GM18499 (cell line): ENCODE measurements around the gene PHF12.
"Not testable (repeated sequence)": the region's sequence is repeated elsewhere in the genome, so short reads cannot be mapped to it uniquely, and the experiment has no call there.

Experiments
- ATAC-seq: cut with Tn5 transposase; IDR thresholded peaks from one replicate; pipeline ENCODE4 v1.9.1; 2021; ENCODE audit warnings: moderate number of reproducible peaks; ENCODE audit not compliant: insufficient read depth, unreplicated experiment

The PHF12 gene

GRCh38 chr17:28938552-28938951, 12.8 kb downstream of the PHF12 start:
- ATAC-seq: no peak

DNA sequence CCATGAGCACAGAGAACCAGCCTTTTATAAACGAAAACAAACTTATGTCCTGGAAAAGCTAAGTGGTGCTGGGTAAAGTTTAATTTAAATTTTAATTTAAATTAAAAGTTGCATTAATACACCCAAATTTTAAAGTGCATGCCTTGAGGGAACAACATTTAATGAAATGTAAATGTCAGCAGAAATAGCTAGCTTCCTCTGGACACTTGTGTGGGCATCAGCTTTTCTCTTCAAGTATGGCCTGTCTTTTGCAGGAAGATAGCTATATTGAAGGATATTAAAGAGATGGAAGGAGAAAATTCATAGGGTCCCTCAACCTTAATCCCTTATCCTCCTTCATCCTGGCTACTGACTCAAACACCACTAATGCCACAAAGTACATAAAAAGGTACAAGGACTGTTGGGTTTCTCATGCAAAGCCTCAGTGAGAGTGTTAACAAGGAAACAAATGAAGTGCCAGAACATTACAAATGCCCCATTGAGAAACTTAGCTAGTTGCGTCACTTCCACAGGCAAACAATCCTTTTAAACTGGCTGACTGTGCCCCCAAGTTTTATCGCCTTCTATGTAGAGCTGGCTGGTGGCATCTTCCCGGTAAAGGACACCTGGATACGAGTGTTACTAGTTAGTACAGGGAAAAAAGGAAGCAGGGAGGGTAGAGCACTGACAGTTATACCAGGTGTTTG, 14.1 kb downstream of the PHF12 start:
- ATAC-seq: no peak

DNA sequence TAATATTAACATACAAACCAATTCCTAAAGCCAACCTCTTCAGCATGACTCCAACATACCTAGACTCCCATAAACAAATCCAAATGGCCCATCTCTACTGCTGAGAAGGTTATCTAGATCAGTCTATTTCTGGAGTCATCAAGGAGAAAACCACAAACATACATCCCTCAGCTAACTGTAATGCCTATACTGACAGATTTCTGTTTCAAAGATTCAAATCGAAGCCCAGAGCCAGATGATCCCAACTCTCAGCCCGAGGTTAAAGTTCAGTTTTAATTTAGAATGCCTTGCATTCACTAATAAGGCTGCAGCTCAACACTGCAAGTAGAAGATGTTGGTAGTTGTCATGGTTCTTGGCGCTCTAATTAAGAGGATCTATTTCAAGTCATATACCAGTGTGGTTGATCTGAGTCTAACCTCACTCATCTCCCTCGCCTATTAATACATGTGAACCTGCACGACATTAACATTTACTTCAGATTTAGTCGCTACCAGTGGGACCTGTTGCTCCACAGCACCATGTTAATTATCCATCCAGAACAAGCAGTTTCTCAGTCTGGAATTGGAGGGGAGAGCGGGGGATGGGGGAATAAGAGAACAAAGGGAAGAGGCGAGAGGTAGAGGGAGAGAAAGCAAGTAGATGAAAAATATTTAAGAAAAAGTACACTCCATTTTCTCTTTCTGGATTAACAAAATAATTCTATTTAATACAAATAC, 15.4 kb downstream of the PHF12 start:
- ATAC-seq: no peak

DNA sequence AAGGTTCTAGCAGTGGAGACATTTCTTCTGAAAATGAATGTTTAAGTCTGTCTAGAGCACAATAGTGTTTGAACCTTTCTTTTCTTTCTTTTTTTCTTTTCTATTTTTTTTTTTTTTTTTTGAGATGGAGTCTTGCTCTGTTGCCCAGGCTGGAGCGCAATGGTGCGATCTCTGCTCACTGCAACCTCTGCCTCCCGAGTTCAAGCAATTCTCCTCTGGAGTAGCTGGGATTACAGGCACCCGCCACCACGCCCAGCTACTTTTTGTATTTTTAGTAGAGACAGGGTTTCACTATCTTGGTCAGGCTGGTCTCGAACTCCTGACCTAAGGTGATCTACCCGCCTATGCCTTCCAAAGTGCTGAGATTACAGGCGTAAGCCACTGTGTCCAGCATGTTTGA, 16.8 kb downstream of the PHF12 start:
- not testable (repeated sequence) for ATAC-seq

GRCh38 chr17:28929787-28930186, 21.5 kb downstream of the PHF12 start:
- ATAC-seq: no peak

- no peak for ATAC-seq
These were observed 23.3 kb downstream of the PHF12 start for GRCh38 chr17:28928061-28928460.

- ATAC-seq: no peak
These were observed 24.5 kb downstream of the PHF12 start for GRCh38 chr17:28926786-28927185.

DNA sequence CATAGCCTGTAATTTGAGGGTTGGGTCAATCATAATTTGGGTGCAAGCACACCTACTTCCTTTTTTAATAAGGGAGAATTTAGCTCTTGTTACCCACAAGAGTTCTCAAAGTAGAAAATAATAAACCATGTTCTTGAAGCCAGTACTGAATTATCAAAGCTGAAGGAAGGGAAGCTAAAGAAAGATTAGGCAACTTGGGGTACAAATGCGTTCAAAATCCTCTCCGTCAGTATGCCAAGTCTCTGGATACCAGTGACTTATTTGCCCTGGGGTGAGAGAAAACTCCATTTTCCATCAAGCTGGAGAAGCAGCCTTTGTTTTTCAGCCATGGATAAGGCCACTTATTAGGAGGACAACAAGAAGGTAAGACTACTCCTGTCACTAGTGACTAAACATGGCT, 25.0 kb downstream of the PHF12 start:
- ATAC-seq: no peak

GRCh38 chr17:28925912-28926365, 25.4 kb downstream of the PHF12 start:
- ATAC-seq: no peak

DNA sequence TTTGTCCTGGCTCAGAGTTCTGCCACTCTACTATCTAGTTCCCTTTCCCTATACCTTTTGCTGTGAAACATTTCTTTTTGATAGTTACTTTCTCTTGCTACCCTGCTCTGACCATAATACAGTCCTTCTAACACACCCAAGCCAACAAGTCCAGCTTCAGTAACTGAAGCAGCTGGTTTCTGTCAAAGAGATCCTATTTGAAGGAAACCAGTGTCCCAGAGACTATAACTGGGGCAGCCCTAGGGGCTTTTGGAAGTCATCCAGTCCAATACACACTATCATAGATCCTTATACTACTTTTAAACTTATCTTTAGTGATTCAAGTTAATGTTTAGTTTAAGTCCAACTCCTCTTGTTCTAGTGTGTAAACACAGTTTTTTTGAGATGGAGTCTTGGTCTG, 31.1 kb downstream of the PHF12 start:
- no peak for ATAC-seq

GRCh38 chr17:28918295-28918694, 33.0 kb downstream of the PHF12 start:
- no peak for ATAC-seq

GRCh38 chr17:28917465-28917864, 33.9 kb downstream of the PHF12 start:
- ATAC-seq: no peak

DNA sequence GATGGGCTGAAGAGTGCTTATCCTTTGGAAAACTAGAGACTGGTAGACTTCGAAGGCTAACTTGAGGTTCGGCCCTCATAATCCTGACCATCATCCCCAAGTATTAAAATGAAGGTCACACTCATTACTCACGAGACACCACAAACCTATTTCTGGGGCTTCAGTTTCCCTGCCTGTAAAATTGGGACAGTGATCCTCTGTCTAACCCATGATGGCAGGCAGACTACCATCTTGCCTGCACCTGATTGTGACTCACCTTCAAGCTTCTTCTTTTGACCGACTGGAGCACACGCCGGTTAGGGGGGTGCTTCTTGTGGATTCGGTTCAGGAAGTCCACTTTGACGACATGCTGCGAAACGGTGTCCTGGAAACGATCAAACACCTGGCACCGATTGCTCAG, 34.3 kb downstream of the PHF12 start:
- ATAC-seq: no peak

DNA sequence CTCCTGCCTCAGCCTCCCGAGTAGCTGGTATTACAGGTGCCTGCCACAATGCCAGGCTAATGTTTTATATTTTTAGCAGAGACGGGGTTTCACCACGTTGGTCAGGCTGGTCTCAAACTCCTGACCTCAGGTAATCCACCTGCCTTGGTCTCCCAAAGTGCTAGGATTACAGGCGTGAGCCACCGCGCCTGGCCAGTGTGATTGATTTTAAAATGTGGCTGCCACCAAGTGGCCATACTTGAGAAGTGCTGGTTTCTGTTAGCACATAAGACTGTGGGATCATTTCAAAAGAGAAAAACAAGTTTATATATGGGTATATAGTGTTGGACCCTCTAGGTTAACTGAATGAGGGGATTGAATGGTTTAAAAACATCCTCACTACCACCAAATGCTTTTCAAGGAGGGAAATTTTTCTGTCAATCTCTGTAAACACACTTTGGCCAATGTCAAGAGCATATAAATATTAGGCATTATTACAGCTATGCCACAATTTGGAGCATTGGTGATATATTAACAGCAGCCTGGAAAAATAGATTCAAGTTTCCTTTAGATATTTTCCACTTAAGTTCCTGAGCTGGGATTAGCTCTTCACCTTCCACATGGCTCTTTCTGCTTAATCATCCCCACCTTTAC, 34.9 kb downstream of the PHF12 start:
- ATAC-seq: no peak

- no peak for ATAC-seq
These were observed 38.4 kb downstream of the PHF12 start for GRCh38 chr17:28912938-28913333.

- no peak for ATAC-seq
These were observed 38.9 kb downstream of the PHF12 start for GRCh38 chr17:28912281-28912937.

- no peak for ATAC-seq
These were observed 39.8 kb downstream of the PHF12 start for GRCh38 chr17:28911411-28912045.

DNA sequence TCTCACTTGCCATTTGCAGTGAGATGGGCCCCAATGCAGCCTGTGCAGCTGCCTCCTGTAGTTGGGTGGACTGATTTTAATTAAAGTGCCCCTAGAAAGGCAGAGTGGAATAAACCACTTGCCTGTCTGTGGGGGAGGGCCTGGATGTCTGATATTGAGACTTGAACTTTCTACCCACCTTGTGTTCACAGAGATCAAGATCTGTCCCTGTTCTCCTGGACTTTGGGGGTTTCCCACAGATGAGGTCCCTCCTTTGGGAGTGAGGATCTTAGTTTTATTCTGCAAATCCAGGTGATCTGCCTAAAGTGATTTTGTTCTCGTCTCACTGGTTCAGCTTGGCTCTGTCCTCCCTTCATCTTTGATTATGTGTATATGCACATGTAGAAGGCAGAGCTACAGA, 40.8 kb downstream of the PHF12 start:
- no peak for ATAC-seq

DNA sequence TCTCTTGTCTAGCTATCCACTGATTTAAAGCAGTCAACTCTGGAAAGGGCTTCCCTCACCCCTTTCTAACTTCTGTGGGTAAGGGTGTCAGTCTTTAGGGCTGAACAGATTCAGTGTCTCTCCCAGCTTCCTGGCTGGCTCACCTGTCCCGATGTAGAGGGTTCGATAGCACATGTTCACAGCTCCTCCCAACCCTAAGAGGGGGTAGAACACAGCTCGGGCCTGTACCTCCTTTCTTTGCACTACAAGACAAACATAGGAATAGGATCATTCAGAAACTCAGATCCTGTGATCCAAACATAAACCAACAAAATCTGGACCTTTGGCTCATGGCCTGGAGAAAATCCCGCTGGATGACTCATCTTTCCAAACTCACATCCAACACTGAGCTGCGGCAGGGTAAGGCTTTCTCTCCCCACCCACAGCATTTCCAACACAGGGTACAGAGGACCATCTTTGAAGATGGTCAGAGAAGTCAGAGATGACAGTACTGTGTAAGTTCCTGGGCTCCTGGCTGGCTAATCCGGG, 42.6 kb downstream of the PHF12 start:
- ATAC-seq: no peak

- no peak for ATAC-seq
These were observed 43.4 kb downstream of the PHF12 start for GRCh38 chr17:28907709-28908475.
